ENCODE measurements around the gene TNFSF9.

DNA sequence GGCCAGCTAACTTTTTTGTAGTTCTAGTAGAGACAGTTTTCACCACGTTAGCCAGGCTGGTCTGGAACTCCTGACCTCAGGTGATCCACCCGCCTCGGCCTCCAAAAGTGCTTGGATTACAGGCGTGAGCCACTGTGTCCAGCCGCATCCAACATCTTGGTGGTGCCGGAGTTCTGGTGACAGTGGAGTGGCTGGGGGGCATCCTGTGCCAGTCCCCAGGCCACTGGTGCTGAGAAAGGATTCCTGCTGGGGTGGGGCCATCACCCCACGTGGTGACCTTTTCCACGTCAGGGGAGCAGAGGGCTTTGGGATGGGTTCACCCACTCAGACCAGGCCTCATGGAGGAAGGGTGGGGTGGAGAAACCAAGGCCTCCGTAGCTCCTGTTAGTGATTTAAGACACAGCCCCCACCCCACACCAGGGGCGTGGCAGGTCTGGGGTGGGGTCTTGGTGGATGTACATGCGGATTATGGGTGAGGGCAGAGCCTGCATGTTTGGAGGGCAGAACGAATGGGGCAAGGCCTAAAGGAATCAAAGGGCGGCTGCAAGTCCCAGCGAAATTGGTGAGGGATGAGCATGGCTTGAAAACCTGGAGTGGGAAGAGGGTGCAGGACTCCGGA, 15.8 kb upstream of the TNFSF9 start:
- TF ChIP-seq, protein P1, sequence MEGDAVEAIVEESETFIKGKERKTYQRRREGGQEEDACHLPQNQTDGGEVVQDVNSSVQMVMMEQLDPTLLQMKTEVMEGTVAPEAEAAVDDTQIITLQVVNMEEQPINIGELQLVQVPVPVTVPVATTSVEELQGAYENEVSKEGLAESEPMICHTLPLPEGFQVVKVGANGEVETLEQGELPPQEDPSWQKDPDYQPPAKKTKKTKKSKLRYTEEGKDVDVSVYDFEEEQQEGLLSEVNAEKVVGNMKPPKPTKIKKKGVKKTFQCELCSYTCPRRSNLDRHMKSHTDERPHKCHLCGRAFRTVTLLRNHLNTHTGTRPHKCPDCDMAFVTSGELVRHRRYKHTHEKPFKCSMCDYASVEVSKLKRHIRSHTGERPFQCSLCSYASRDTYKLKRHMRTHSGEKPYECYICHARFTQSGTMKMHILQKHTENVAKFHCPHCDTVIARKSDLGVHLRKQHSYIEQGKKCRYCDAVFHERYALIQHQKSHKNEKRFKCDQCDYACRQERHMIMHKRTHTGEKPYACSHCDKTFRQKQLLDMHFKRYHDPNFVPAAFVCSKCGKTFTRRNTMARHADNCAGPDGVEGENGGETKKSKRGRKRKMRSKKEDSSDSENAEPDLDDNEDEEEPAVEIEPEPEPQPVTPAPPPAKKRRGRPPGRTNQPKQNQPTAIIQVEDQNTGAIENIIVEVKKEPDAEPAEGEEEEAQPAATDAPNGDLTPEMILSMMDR (IDR thresholded peaks at IDR 0.05): no peak
- TF ChIP-seq POLR2A (IDR thresholded peaks at IDR 0.05): no peak

Data from heart left ventricle (tissue), 13 donors.